Kidney (tissue), 14 donors: Measurements from ENCODE around the gene HEPHL1. TPM values are rescaled to one million over a fixed set of nuclear protein-coding genes. Genes with fewer than 3 reads are reported as not detected.

Experiments used
- DNase-seq, 5 donors: peaks; one replicate each; pipeline ENCODE4 v3.0.0-alpha.2; 2013 to 2020
- FAIRE-seq: peaks from 2 replicates; lab custom pipeline; 2012; peaks lifted over from hg19 to GRCh38; lab: Jason Lieb, UNC
- H3K27ac ChIP-seq, 2 donors: one replicate each; pipeline ENCODE4 v1.7.0; 2013; ENCODE audit warnings: low read depth in 2 of 2, low read length in 2 of 2, inconsistent platforms in 1 of 2
- H3K27me3 ChIP-seq: one replicate; pipeline ENCODE4 v1.7.1; 2013; ENCODE audit warnings: low read length, inconsistent platforms; ENCODE audit not compliant: control insufficient read depth, insufficient read depth
- H3K36me3 ChIP-seq, 3 donors: one replicate each; pipeline versions ENCODE4 v1.7.0 to v1.7.1; 2013; ENCODE audit warnings: low read length in 3 of 3, control low read depth in 1 of 3, inconsistent platforms in 1 of 3; ENCODE audit not compliant: insufficient read depth in 3 of 3, control insufficient read depth in 2 of 3
- H3K4me1 ChIP-seq, 3 donors: one replicate each; pipeline versions ENCODE4 v1.7.0 to v1.7.1; 2013; ENCODE audit warnings: low read length in 3 of 3, inconsistent platforms in 1 of 3, low read depth in 1 of 3; ENCODE audit not compliant: control insufficient read depth in 2 of 3, insufficient read depth in 2 of 3
- H3K4me3 ChIP-seq, 3 donors: one replicate each; pipeline versions ENCODE4 v1.7.0 to v1.8.1; 2013; ENCODE audit warnings: low read length in 3 of 3, control low read depth in 1 of 3, inconsistent platforms in 1 of 3
- H3K9ac ChIP-seq, 3 donors: one replicate each; pipeline versions ENCODE4 v1.7.0 to v1.7.1; 2013; ENCODE audit warnings: low read length in 3 of 3, control low read depth in 1 of 3, inconsistent platforms in 1 of 3
- H3K9me3 ChIP-seq, 3 donors: one replicate each; pipeline versions ENCODE4 v1.7.0 to v1.7.1; 2013; ENCODE audit warnings: low read length in 3 of 3, control low read depth in 1 of 3, inconsistent platforms in 1 of 3; ENCODE audit not compliant: control insufficient read depth in 2 of 3, insufficient read depth in 1 of 3
- intact Hi-C: fragments of 100-400 bp; cut with DNase I; formaldehyde crosslinking; loops from one replicate; pipeline ENCODE4 v1.11.1; 2022
- polyA plus RNA-seq: library from polyadenylated mRNA; stranded (reverse); fragments of 350-450 nt; fragmentation: Illumina TruSeq; extraction: RNeasy Lipid Tissue Mini Kit (QIAGEN cat#74804); gene quantifications from one replicate; pipeline ENCODE4 v1.2.3, GENCODE V29; 2014; ENCODE audit warnings: low read depth, low replicate concordance; ENCODE audit not compliant: insufficient read depth
- total RNA-seq: library from RNA; stranded (reverse); fragmentation: NEBNext Ultra II Directional; extraction: Animal tissue kit (Norgen Biotek cat#: 25700); gene quantifications from one replicate; pipeline ENCODE4 v1.2.1, GENCODE V29; 2021
- TF ChIP-seq, protein P1 (sequence below): IDR thresholded peaks from 3 replicates; pipeline ENCODE4 v1.5.1; 2012; ENCODE audit warnings: mild to moderate bottlenecking, moderate library complexity, borderline replicate concordance; ENCODE audit not compliant: insufficient read depth; ENCODE audit errors: extremely low read depth
- donor health status: control.
- donor health status: control.
- donor health status: control.
- donor health status: control.
- donor health status: control.
- donor health status: DM: yes; HTN: yes; CAD: no.
- donor health status: Normal renal cell carcinoma (clear cell type).

The HEPHL1 gene
- total and polyA plus RNA-seq, 2 donors from 2014 or later, result not detected

DNA sequence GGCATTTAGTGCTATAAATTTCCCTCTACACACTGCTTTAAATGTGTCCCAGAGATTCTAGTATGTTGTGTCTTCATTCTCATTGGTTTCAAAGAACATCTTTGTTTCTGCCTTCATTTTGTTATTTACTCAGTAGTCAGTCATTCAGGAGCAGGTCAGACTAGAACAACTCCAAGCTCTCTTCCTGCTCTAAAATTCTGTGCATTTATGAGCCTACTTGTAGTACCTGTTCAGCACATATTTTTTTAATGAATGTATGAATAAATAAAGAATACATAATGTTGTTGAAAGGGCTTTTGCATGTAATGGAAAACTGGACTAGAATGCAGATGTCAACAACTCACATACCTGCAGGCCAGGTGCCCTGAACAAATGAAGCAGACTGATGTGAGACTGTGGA lies 13.7 kb upstream of the HEPHL1 start:
- H3K36me3 ChIP-seq, result no peaks in the 10 kb centered on the region
- FAIRE-seq (no peak), DNase-seq (no peak)
- no peaks in the 10 kb centered on the region for H3K4me1 ChIP-seq
- no peak overlapping the region for H3K9ac ChIP-seq
- no peak overlapping the region for H3K27ac ChIP-seq
- H3K27me3 ChIP-seq, result no peaks in the 10 kb centered on the region
- intact Hi-C loops, result no loop called here
- H3K4me3 ChIP-seq, result no peak overlapping the region
- TF ChIP-seq, protein P1, sequence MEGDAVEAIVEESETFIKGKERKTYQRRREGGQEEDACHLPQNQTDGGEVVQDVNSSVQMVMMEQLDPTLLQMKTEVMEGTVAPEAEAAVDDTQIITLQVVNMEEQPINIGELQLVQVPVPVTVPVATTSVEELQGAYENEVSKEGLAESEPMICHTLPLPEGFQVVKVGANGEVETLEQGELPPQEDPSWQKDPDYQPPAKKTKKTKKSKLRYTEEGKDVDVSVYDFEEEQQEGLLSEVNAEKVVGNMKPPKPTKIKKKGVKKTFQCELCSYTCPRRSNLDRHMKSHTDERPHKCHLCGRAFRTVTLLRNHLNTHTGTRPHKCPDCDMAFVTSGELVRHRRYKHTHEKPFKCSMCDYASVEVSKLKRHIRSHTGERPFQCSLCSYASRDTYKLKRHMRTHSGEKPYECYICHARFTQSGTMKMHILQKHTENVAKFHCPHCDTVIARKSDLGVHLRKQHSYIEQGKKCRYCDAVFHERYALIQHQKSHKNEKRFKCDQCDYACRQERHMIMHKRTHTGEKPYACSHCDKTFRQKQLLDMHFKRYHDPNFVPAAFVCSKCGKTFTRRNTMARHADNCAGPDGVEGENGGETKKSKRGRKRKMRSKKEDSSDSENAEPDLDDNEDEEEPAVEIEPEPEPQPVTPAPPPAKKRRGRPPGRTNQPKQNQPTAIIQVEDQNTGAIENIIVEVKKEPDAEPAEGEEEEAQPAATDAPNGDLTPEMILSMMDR, result no peak
- no peaks in the 10 kb centered on the region for H3K9me3 ChIP-seq

DNA sequence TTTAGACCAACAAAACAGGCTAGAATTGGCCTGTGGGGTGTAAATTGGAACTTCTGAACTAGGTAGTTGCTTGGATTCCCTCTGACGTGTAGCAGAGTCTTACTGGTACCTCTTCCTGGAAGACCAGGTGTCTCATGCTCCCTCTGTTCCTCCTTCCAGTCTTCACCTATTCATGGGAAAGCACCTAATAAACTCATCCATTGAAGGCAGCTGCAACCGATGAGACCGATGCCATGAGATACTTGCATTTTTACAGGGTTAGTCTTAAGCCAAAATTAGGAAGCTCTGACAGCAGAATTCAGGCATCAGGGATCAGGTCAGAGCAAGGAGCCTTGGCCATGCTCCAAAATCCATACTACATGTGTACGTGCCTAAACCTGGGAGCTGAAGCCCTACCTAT lies 13.2 kb upstream of the HEPHL1 start:
- Histone ChIP-seq H3K4me1 (no peaks in the 10 kb centered on the region), H3K27ac (no peak overlapping the region), H3K36me3 (no peaks in the 10 kb centered on the region), H3K27me3 (no peaks in the 10 kb centered on the region), H3K9me3 (no peaks in the 10 kb centered on the region), H3K9ac (no peak overlapping the region), H3K4me3 (no peak overlapping the region)
- intact Hi-C loops, result no loop called here
- FAIRE-seq (no peak), DNase-seq (no peak)
- TF ChIP-seq, protein P1, result no peak

DNA sequence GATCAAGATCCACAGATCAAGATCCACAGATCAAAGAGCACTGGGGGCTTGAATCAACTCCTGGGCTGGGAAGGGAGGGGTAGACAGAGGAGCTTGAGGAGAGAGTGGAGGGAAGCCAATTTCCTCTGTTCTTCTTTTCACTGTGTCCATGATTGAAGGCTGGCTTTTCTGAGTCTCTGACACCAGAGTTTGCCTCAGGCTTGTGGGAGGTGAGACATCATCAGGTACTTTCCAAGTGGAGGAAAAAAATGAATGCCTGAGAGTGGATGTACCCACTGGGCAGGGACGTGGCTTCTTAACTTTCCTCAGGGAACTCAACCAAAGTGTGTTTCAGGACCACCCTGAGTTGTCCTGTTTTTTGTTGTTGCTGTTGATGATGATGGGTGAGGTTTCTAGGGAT lies 11.0 kb upstream of the HEPHL1 start:
- TF ChIP-seq, protein P1, result no peak
- Histone ChIP-seq H3K9ac (no peak overlapping the region), H3K36me3 (no peaks in the 10 kb centered on the region), H3K27ac (no peak overlapping the region), H3K27me3 (no peaks in the 10 kb centered on the region), H3K4me3 (no peak overlapping the region), H3K4me1 (no peaks in the 10 kb centered on the region), H3K9me3 (no peaks in the 10 kb centered on the region)
- intact Hi-C loops, result no loop called here
- no peak for FAIRE-seq
- no peak for DNase-seq

DNA sequence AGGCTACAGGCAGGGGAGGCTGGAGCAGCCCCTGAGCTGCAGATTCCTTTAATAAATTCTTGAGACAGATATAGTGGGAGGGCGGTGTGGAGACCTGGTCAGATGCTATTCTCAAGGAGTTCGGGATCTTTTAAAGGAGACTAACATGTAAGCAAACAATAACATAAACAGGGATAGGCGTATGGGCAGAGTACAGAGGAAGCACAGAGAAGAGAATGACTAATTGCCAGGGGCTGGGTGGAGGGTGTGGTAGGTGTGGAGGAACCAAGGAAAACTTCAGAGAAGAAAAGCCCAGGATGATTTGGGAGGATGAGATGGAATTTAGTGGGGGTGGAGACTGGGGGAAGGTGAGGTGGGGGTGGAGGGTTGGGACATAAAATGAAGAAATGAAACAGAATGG lies 9.7 kb upstream of the HEPHL1 start:
- no peak for FAIRE-seq
- Histone ChIP-seq H3K27me3 (no peaks in the 10 kb centered on the region), H3K4me3 (no peak overlapping the region), H3K4me1 (no peaks in the 10 kb centered on the region), H3K36me3 (no peaks in the 10 kb centered on the region), H3K9ac (no peak overlapping the region), H3K9me3 (no peaks in the 10 kb centered on the region), H3K27ac (no peak overlapping the region)
- intact Hi-C loops, result no loop called here
- TF ChIP-seq, protein P1, result no peak
- no peak for DNase-seq
